ENCODE data around the gene TSPAN13. TPM values are rescaled to one million over a fixed set of nuclear protein-coding genes. Genes with fewer than 3 reads are reported as not detected.

Gene TSPAN13
- polyA plus RNA-seq (2013): 29.9 TPM

GRCh38 chr7:16753102-16753931 is at the start of gene TSPAN13:
TSS of gene TSPAN13 (plus strand) at chr7:16753755. CDS start at chr7:16753968, 213 bp downstream.
- Histone ChIP-seq H3K27me3 (replicated peaks in 2 of 5; ENCODE audit: control insufficient read depth in 4 of 5, insufficient read depth in 5 of 5, low read length in 4 of 5) (no peaks in the 10 kb centered on the region), H3K4me3 (ENCODE audit: control insufficient read depth in 1 of 7, extremely low read depth in 1 of 7, insufficient read depth in 4 of 7, low read depth in 2 of 7, low read length in 6 of 7) (peak within 1 kb of the TSS; percentile 66 to 99 (median 93)), H3K27ac (ENCODE audit: insufficient read depth in 1 of 2, low read depth in 1 of 2, low read length in 2 of 2, poor library complexity in 1 of 2, severe bottlenecking in 2 of 2) (peak within 1 kb of the TSS; percentile 40 to 64), H3K36me3 (ENCODE audit: control insufficient read depth in 4 of 4, insufficient read depth in 4 of 4, low read length in 3 of 4) (no peaks in the 10 kb centered on the region), H3K4me1 (ENCODE audit: control extremely low read depth in 1 of 4, control insufficient read depth in 4 of 4, insufficient read depth in 4 of 4, low read length in 3 of 4) (peaks cover 5 to 28% (median 17%) of the 10 kb centered on the region in 4 experiments), H3K9me3 (ENCODE audit: control extremely low read depth in 1 of 5, control insufficient read depth in 4 of 5, insufficient read depth in 2 of 5, low read depth in 1 of 5, low read length in 4 of 5) (no peaks in the 10 kb centered on the region)
- CTCF ChIA-PET: no interaction called here
- 1% methylated on average over 29 of the region's 48 CpGs for WGBS (ENCODE audit: insufficient coverage)
- DNase-seq: peak; percentile 80 to 91 (median 86)
- POLR2A ChIA-PET: no interaction called here

DNA sequence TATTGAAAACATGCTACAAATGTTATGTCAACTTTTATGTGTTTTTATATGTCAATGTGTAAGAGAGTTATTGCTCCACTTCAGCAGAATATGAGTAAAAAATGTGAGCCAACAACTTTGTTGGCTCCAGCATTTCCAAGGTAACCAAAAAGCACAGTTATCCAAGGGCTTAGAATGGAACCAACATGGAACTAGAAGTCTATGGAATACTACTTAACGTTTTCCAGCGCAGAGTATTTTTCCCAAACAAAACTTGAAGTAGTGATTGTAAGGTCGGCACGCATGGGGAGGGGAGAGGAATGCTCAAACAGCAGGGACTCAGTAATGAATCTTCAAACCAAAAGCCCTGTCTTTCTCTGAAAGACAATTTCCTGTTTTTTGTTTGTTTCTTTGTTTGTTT is 45.0 kb upstream of the TSPAN13 start:
- H3K27ac ChIP-seq (ENCODE audit: insufficient read depth in 1 of 2, low read depth in 1 of 2, low read length in 2 of 2, poor library complexity in 1 of 2, severe bottlenecking in 2 of 2): no peak overlapping the region
- H3K4me1 ChIP-seq (ENCODE audit: control extremely low read depth in 1 of 4, control insufficient read depth in 4 of 4, insufficient read depth in 4 of 4, low read length in 3 of 4): no peaks in the 10 kb centered on the region
- ChIA-PET CTCF (interaction anchor here (2.7 kb wide), 1 partner anchor 13 kb away, joined by 11 read pairs; no protein-coding TSS in a partner anchor), POLR2A (no interaction called here)
- 96% methylated on average over 4 of the region's 4 CpGs for WGBS (ENCODE audit: insufficient coverage)
- no peak overlapping the region for H3K4me3 ChIP-seq (ENCODE audit: control insufficient read depth in 1 of 7, extremely low read depth in 1 of 7, insufficient read depth in 4 of 7, low read depth in 2 of 7, low read length in 6 of 7)
- no peaks in the 10 kb centered on the region for H3K9me3 ChIP-seq (ENCODE audit: control extremely low read depth in 1 of 5, control insufficient read depth in 4 of 5, insufficient read depth in 2 of 5, low read depth in 1 of 5, low read length in 4 of 5)
- peaks cover 10 to 40% (median 24%) of the 10 kb centered on the region in 4 experiments for H3K36me3 ChIP-seq (ENCODE audit: control insufficient read depth in 4 of 4, insufficient read depth in 4 of 4, low read length in 3 of 4)
- H3K27me3 ChIP-seq (replicated peaks in 2 of 5; ENCODE audit: control insufficient read depth in 4 of 5, insufficient read depth in 5 of 5, low read length in 4 of 5): no peaks in the 10 kb centered on the region
- no peak for DNase-seq

DNA sequence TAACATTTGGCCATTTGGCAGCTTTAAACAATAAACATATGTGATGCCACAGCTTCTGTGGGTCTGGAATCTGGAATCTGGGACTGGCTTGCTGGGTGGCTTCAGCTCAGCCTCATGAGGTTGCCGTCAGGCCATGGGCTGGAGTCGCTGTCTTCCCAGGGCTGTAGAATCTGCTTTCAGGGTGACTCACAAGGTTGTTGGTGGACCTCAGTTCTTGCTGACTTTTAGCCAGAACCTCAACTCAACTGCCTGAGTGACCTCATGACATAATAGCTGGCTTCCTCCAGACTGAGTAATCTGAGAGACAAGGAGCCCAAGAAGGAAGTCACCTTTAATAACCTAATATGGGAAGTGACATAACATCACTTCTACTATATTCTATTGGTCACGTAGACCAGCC is 44.6 kb upstream of the TSPAN13 start:
- no CpG with 5 or more reads among the region's 3 CpGs for WGBS (ENCODE audit: insufficient coverage)
- Histone ChIP-seq H3K9me3 (ENCODE audit: control extremely low read depth in 1 of 5, control insufficient read depth in 4 of 5, insufficient read depth in 2 of 5, low read depth in 1 of 5, low read length in 4 of 5) (no peaks in the 10 kb centered on the region), H3K4me3 (ENCODE audit: control insufficient read depth in 1 of 7, extremely low read depth in 1 of 7, insufficient read depth in 4 of 7, low read depth in 2 of 7, low read length in 6 of 7) (no peak overlapping the region), H3K36me3 (ENCODE audit: control insufficient read depth in 4 of 4, insufficient read depth in 4 of 4, low read length in 3 of 4) (peaks cover 10 to 35% (median 21%) of the 10 kb centered on the region in 4 experiments), H3K4me1 (ENCODE audit: control extremely low read depth in 1 of 4, control insufficient read depth in 4 of 4, insufficient read depth in 4 of 4, low read length in 3 of 4) (no peaks in the 10 kb centered on the region), H3K27me3 (replicated peaks in 2 of 5; ENCODE audit: control insufficient read depth in 4 of 5, insufficient read depth in 5 of 5, low read length in 4 of 5) (no peaks in the 10 kb centered on the region), H3K27ac (ENCODE audit: insufficient read depth in 1 of 2, low read depth in 1 of 2, low read length in 2 of 2, poor library complexity in 1 of 2, severe bottlenecking in 2 of 2) (no peak overlapping the region)
- ChIA-PET POLR2A (no interaction called here), CTCF (interaction anchor here (0.7 to 2.7 kb wide), 2 partner anchors 14 to 564 kb away, joined by 4 to 11 read pairs; no protein-coding TSS in a partner anchor)
- DNase-seq: peak in 1 of 3 donors; percentile 42

DNA sequence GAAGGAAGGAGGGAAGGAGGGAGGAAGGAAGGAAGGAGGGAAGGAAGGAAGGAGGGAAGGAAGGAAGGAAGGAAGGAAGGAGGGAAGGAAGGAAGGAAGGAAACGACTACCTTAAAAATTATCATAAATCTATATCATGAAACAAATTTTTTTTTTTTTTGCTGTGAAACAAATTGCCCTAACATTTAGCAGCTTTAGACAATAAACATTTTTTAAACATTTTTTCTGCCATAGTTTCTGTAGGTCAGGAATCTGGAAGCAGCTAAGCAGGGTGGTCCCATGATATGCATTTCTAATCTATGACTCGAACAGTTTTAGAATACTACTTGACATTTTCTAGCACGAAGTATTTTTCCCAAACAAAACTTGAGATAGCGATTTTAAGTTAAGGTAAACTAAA is 42.9 kb upstream of the TSPAN13 start:
- Histone ChIP-seq H3K27ac (ENCODE audit: insufficient read depth in 1 of 2, low read depth in 1 of 2, low read length in 2 of 2, poor library complexity in 1 of 2, severe bottlenecking in 2 of 2) (no peak overlapping the region), H3K4me1 (ENCODE audit: control extremely low read depth in 1 of 4, control insufficient read depth in 4 of 4, insufficient read depth in 4 of 4, low read length in 3 of 4) (no peaks in the 10 kb centered on the region), H3K4me3 (ENCODE audit: control insufficient read depth in 1 of 7, extremely low read depth in 1 of 7, insufficient read depth in 4 of 7, low read depth in 2 of 7, low read length in 6 of 7) (no peak overlapping the region), H3K36me3 (ENCODE audit: control insufficient read depth in 4 of 4, insufficient read depth in 4 of 4, low read length in 3 of 4) (peaks cover 3 to 21% (median 13%) of the 10 kb centered on the region in 4 experiments), H3K9me3 (ENCODE audit: control extremely low read depth in 1 of 5, control insufficient read depth in 4 of 5, insufficient read depth in 2 of 5, low read depth in 1 of 5, low read length in 4 of 5) (no peaks in the 10 kb centered on the region), H3K27me3 (replicated peaks in 2 of 5; ENCODE audit: control insufficient read depth in 4 of 5, insufficient read depth in 5 of 5, low read length in 4 of 5) (no peaks in the 10 kb centered on the region)
- no CpG with 5 or more reads among the region's 4 CpGs for WGBS (ENCODE audit: insufficient coverage)
- ChIA-PET POLR2A (no interaction called here), CTCF (no interaction called here)
- DNase-seq: no peak

DNA sequence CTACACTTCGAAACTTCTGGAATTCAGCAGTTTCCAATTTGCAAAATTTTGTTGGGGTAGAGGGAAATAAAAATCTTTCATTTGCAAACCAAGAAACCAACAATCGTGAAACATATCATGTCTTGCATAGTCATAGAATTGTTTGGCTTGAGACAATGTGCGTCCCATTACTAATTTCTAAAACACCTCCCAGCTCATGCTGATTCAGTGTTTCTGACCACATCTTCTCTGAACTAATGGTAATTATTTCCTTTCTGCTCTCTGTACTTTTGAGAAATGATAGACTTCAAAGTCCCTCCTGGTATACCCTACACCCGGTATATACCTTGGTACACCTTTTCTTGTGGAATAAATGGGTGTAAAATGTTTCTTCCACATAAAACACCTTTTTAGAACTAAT is 41.8 kb upstream of the TSPAN13 start:
- Histone ChIP-seq H3K27me3 (replicated peaks in 2 of 5; ENCODE audit: control insufficient read depth in 4 of 5, insufficient read depth in 5 of 5, low read length in 4 of 5) (no peaks in the 10 kb centered on the region), H3K9me3 (ENCODE audit: control extremely low read depth in 1 of 5, control insufficient read depth in 4 of 5, insufficient read depth in 2 of 5, low read depth in 1 of 5, low read length in 4 of 5) (no peaks in the 10 kb centered on the region), H3K36me3 (ENCODE audit: control insufficient read depth in 4 of 4, insufficient read depth in 4 of 4, low read length in 3 of 4) (peaks cover 0 to 11% (median 5%) of the 10 kb centered on the region in 4 experiments), H3K4me1 (ENCODE audit: control extremely low read depth in 1 of 4, control insufficient read depth in 4 of 4, insufficient read depth in 4 of 4, low read length in 3 of 4) (no peaks in the 10 kb centered on the region), H3K27ac (ENCODE audit: insufficient read depth in 1 of 2, low read depth in 1 of 2, low read length in 2 of 2, poor library complexity in 1 of 2, severe bottlenecking in 2 of 2) (no peak overlapping the region), H3K4me3 (ENCODE audit: control insufficient read depth in 1 of 7, extremely low read depth in 1 of 7, insufficient read depth in 4 of 7, low read depth in 2 of 7, low read length in 6 of 7) (no peak overlapping the region)
- WGBS (ENCODE audit: insufficient coverage): 100% methylated on average over 2 of the region's 4 CpGs
- ChIA-PET POLR2A (no interaction called here), CTCF (no interaction called here)
- DNase-seq: no peak

- no peak overlapping the region for H3K27ac ChIP-seq (ENCODE audit: insufficient read depth in 1 of 2, low read depth in 1 of 2, low read length in 2 of 2, poor library complexity in 1 of 2, severe bottlenecking in 2 of 2)
- 96% methylated on average over 4 of the region's 4 CpGs for WGBS (ENCODE audit: insufficient coverage)
- CTCF ChIA-PET: interaction anchor here (0.6 to 1.5 kb wide), 2 partner anchors 16 to 141 kb away, joined by 4 read pairs; no protein-coding TSS in a partner anchor
Measured at GRCh38 chr7:16712916-16713315, 40.6 kb upstream of the TSPAN13 start.

DNA sequence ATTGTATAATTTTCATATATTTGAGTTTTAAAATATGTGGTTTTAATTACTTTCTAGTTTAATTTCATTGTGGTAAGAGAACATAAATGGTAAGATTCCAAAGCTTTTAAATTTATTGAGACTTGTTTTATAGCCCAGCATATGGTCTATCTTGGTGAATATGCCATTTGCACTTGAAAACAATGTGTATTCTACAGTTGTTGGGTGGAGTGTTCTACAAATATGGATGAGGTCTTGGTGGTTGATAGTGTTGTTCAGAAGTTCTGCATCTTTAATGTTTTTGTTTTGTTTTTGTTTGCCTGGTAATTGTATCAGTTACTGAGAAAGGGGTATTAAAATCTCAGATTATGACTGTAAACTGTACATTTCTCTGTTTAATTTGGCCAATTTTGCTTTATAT is 37.6 kb upstream of the TSPAN13 start:
- no peak overlapping the region for H3K27ac ChIP-seq (ENCODE audit: insufficient read depth in 1 of 2, low read depth in 1 of 2, low read length in 2 of 2, poor library complexity in 1 of 2, severe bottlenecking in 2 of 2)
- H3K27me3 ChIP-seq (replicated peaks in 2 of 5; ENCODE audit: control insufficient read depth in 4 of 5, insufficient read depth in 5 of 5, low read length in 4 of 5): no peaks in the 10 kb centered on the region
- H3K9me3 ChIP-seq (ENCODE audit: control extremely low read depth in 1 of 5, control insufficient read depth in 4 of 5, insufficient read depth in 2 of 5, low read depth in 1 of 5, low read length in 4 of 5): no peaks in the 10 kb centered on the region
- H3K4me1 ChIP-seq (ENCODE audit: control extremely low read depth in 1 of 4, control insufficient read depth in 4 of 4, insufficient read depth in 4 of 4, low read length in 3 of 4): no peaks in the 10 kb centered on the region
- ChIA-PET CTCF (interaction anchor here (1.1 to 1.5 kb wide), 2 partner anchors 9 to 13 kb away, joined by 3 read pairs; no protein-coding TSS in a partner anchor), POLR2A (no interaction called here)
- no peak overlapping the region for H3K4me3 ChIP-seq (ENCODE audit: control insufficient read depth in 1 of 7, extremely low read depth in 1 of 7, insufficient read depth in 4 of 7, low read depth in 2 of 7, low read length in 6 of 7)
- no peak for DNase-seq
- H3K36me3 ChIP-seq (ENCODE audit: control insufficient read depth in 4 of 4, insufficient read depth in 4 of 4, low read length in 3 of 4): no peaks in the 10 kb centered on the region

More at GRCh38 chr7:16712916-16713315, 40.6 kb upstream of the TSPAN13 start:
- H3K4me3 ChIP-seq (ENCODE audit: control insufficient read depth in 1 of 7, extremely low read depth in 1 of 7, insufficient read depth in 4 of 7, low read depth in 2 of 7, low read length in 6 of 7): no peak overlapping the region
- peaks cover 0 to 5% (median 0%) of the 10 kb centered on the region in 4 experiments for H3K36me3 ChIP-seq (ENCODE audit: control insufficient read depth in 4 of 4, insufficient read depth in 4 of 4, low read length in 3 of 4)
- DNase-seq: no peak
- H3K4me1 ChIP-seq (ENCODE audit: control extremely low read depth in 1 of 4, control insufficient read depth in 4 of 4, insufficient read depth in 4 of 4, low read length in 3 of 4): no peaks in the 10 kb centered on the region
- no peaks in the 10 kb centered on the region for H3K9me3 ChIP-seq (ENCODE audit: control extremely low read depth in 1 of 5, control insufficient read depth in 4 of 5, insufficient read depth in 2 of 5, low read depth in 1 of 5, low read length in 4 of 5)
- H3K27me3 ChIP-seq (replicated peaks in 2 of 5; ENCODE audit: control insufficient read depth in 4 of 5, insufficient read depth in 5 of 5, low read length in 4 of 5): no peaks in the 10 kb centered on the region
- POLR2A ChIA-PET: no interaction called here
